ENCODE results near the gene CDR2.
"Not testable (repeated sequence)": the region's sequence is repeated elsewhere in the genome, so short reads cannot be mapped to it uniquely, and the experiment has no call there.

CDR2 gene

GRCh38 chr16:22374311-22375116 lies at the start of gene CDR2:
TSS of gene CDR2 (minus strand) at chr16:22374619. CDS start at chr16:22374309, 310 bp downstream.
- peaks cover 48% of the 10 kb centered on the region for H3K4me1 Mint-ChIP-seq (ENCODE audit: low read depth)
- H3K27ac Mint-ChIP-seq: peak within 1 kb of the TSS; percentile 93
- H3K36me3 Mint-ChIP-seq (ENCODE audit: low read depth): peaks cover 43% of the 10 kb centered on the region
- peak within 1 kb of the TSS; percentile 90 for H3K4me3 Mint-ChIP-seq
- peak; percentile 98 for DNase-seq
- peaks cover 2% of the 10 kb centered on the region for H3K27me3 Mint-ChIP-seq
- H3K9me3 Mint-ChIP-seq: no peaks in the 10 kb centered on the region

- no peaks in the 10 kb centered on the region for H3K9me3 Mint-ChIP-seq
- H3K27me3 Mint-ChIP-seq: no peaks in the 10 kb centered on the region
- H3K36me3 Mint-ChIP-seq (ENCODE audit: low read depth): peaks cover 76% of the 10 kb centered on the region
- DNase-seq: no peak
- no peak overlapping the region for H3K27ac Mint-ChIP-seq
- H3K4me1 Mint-ChIP-seq (ENCODE audit: low read depth): no peaks in the 10 kb centered on the region
- H3K4me3 Mint-ChIP-seq: no peak overlapping the region
Measured at GRCh38 chr16:22423716-22424115, 49.3 kb upstream of the CDR2 start.

- no peak overlapping the region for H3K27ac Mint-ChIP-seq
- no peak for DNase-seq
- H3K4me3 Mint-ChIP-seq: no peak overlapping the region
- H3K9me3 Mint-ChIP-seq: no peaks in the 10 kb centered on the region
- H3K36me3 Mint-ChIP-seq (ENCODE audit: low read depth): peaks cover 70% of the 10 kb centered on the region
- no peaks in the 10 kb centered on the region for H3K27me3 Mint-ChIP-seq
- H3K4me1 Mint-ChIP-seq (ENCODE audit: low read depth): no peaks in the 10 kb centered on the region
Measured at GRCh38 chr16:22421136-22421535, 46.7 kb upstream of the CDR2 start.

- Mint-ChIP-seq H3K27me3 (no peaks in the 10 kb centered on the region), H3K36me3 (ENCODE audit: low read depth) (peaks cover 69% of the 10 kb centered on the region), H3K9me3 (no peaks in the 10 kb centered on the region), H3K4me1 (ENCODE audit: low read depth) (no peaks in the 10 kb centered on the region), H3K4me3 (no peak overlapping the region), H3K27ac (no peak overlapping the region)
- DNase-seq: no peak
Measured at GRCh38 chr16:22420606-22421135, 46.3 kb upstream of the CDR2 start.

GRCh38 chr16:22419908-22420307 lies 45.5 kb upstream of the CDR2 start:
- Mint-ChIP-seq H3K27me3 (no peaks in the 10 kb centered on the region), H3K36me3 (ENCODE audit: low read depth) (peaks cover 67% of the 10 kb centered on the region), H3K4me3 (no peak overlapping the region), H3K4me1 (ENCODE audit: low read depth) (no peaks in the 10 kb centered on the region), H3K9me3 (no peaks in the 10 kb centered on the region), H3K27ac (no peak overlapping the region)
- DNase-seq: no peak

- Mint-ChIP-seq H3K4me3 (no peak overlapping the region), H3K27me3 (no peaks in the 10 kb centered on the region), H3K36me3 (ENCODE audit: low read depth) (peaks cover 59% of the 10 kb centered on the region), H3K9me3 (no peaks in the 10 kb centered on the region), H3K27ac (no peak overlapping the region), H3K4me1 (ENCODE audit: low read depth) (no peaks in the 10 kb centered on the region)
- no peak for DNase-seq
Measured at GRCh38 chr16:22418826-22419225, 44.4 kb upstream of the CDR2 start.

GRCh38 chr16:22417798-22418197 lies 43.4 kb upstream of the CDR2 start:
- H3K4me3 Mint-ChIP-seq; H3K4me1 Mint-ChIP-seq (ENCODE audit: low read depth); DNase-seq; H3K9me3 Mint-ChIP-seq; H3K27me3 Mint-ChIP-seq; H3K27ac Mint-ChIP-seq: not testable (repeated sequence)
- peaks cover 56% of the 10 kb centered on the region for H3K36me3 Mint-ChIP-seq (ENCODE audit: low read depth)

- H3K27ac Mint-ChIP-seq: no peak overlapping the region
- H3K4me1 Mint-ChIP-seq (ENCODE audit: low read depth): no peaks in the 10 kb centered on the region
- no peaks in the 10 kb centered on the region for H3K27me3 Mint-ChIP-seq
- H3K36me3 Mint-ChIP-seq (ENCODE audit: low read depth): peaks cover 51% of the 10 kb centered on the region
- DNase-seq: no peak
- no peaks in the 10 kb centered on the region for H3K9me3 Mint-ChIP-seq
- H3K4me3 Mint-ChIP-seq: no peak overlapping the region
Measured at GRCh38 chr16:22417019-22417418, 42.6 kb upstream of the CDR2 start.

- DNase-seq: no peak
- no peaks in the 10 kb centered on the region for H3K4me1 Mint-ChIP-seq (ENCODE audit: low read depth)
- peaks cover 24% of the 10 kb centered on the region for H3K36me3 Mint-ChIP-seq (ENCODE audit: low read depth)
- H3K27ac Mint-ChIP-seq: no peak overlapping the region
- no peak overlapping the region for H3K4me3 Mint-ChIP-seq
- H3K27me3 Mint-ChIP-seq: no peaks in the 10 kb centered on the region
- H3K9me3 Mint-ChIP-seq: no peaks in the 10 kb centered on the region
Measured at GRCh38 chr16:22413819-22414218, 39.4 kb upstream of the CDR2 start.

- H3K4me3 Mint-ChIP-seq: no peak overlapping the region
- no peaks in the 10 kb centered on the region for H3K4me1 Mint-ChIP-seq (ENCODE audit: low read depth)
- H3K27me3 Mint-ChIP-seq: no peaks in the 10 kb centered on the region
- H3K9me3 Mint-ChIP-seq: no peaks in the 10 kb centered on the region
- peaks cover 7% of the 10 kb centered on the region for H3K36me3 Mint-ChIP-seq (ENCODE audit: low read depth)
- no peak overlapping the region for H3K27ac Mint-ChIP-seq
- no peak for DNase-seq
Measured at GRCh38 chr16:22407486-22407885, 33.1 kb upstream of the CDR2 start.

- Mint-ChIP-seq H3K36me3 (ENCODE audit: low read depth) (peaks cover 3% of the 10 kb centered on the region), H3K27ac (no peak overlapping the region), H3K27me3 (no peaks in the 10 kb centered on the region), H3K9me3 (no peaks in the 10 kb centered on the region), H3K4me1 (ENCODE audit: low read depth) (no peaks in the 10 kb centered on the region), H3K4me3 (no peak overlapping the region)
- no peak for DNase-seq
Measured at GRCh38 chr16:22402191-22402590, 27.8 kb upstream of the CDR2 start.

- Mint-ChIP-seq H3K4me3 (no peak overlapping the region), H3K36me3 (ENCODE audit: low read depth) (peaks cover 2% of the 10 kb centered on the region), H3K4me1 (ENCODE audit: low read depth) (no peaks in the 10 kb centered on the region), H3K27me3 (no peaks in the 10 kb centered on the region), H3K27ac (no peak overlapping the region), H3K9me3 (no peaks in the 10 kb centered on the region)
- DNase-seq: no peak
Measured at GRCh38 chr16:22400900-22401299, 26.5 kb upstream of the CDR2 start.

- Mint-ChIP-seq H3K27me3 (no peaks in the 10 kb centered on the region), H3K4me3 (no peak overlapping the region), H3K9me3 (no peaks in the 10 kb centered on the region), H3K4me1 (ENCODE audit: low read depth) (no peaks in the 10 kb centered on the region), H3K36me3 (ENCODE audit: low read depth) (no peaks in the 10 kb centered on the region), H3K27ac (no peak overlapping the region)
- DNase-seq: no peak
Measured at GRCh38 chr16:22397931-22398330, 23.5 kb upstream of the CDR2 start.

GRCh38 chr16:22397464-22397863 lies 23.0 kb upstream of the CDR2 start:
- DNase-seq: no peak
- H3K27me3 Mint-ChIP-seq: no peaks in the 10 kb centered on the region
- H3K4me1 Mint-ChIP-seq (ENCODE audit: low read depth): no peaks in the 10 kb centered on the region
- no peak overlapping the region for H3K27ac Mint-ChIP-seq
- no peak overlapping the region for H3K4me3 Mint-ChIP-seq
- no peaks in the 10 kb centered on the region for H3K9me3 Mint-ChIP-seq
- no peaks in the 10 kb centered on the region for H3K36me3 Mint-ChIP-seq (ENCODE audit: low read depth)

GRCh38 chr16:22395960-22396359 lies 21.5 kb upstream of the CDR2 start:
- Mint-ChIP-seq H3K9me3 (no peaks in the 10 kb centered on the region), H3K4me1 (ENCODE audit: low read depth) (no peaks in the 10 kb centered on the region), H3K27ac (no peak overlapping the region), H3K27me3 (no peaks in the 10 kb centered on the region), H3K4me3 (no peak overlapping the region), H3K36me3 (ENCODE audit: low read depth) (no peaks in the 10 kb centered on the region)
- DNase-seq: no peak
